GM19328 (cell line): ENCODE data around the gene LMOD3.
A peak's percentile ranks its signal among the peaks of the same experiment; 100 is the strongest.

ENCODE experiments used
- ATAC-seq: cut with Tn5 transposase; IDR thresholded peaks from one replicate; pipeline ENCODE4 v1.9.1; 2021; ENCODE audit warnings: mild to moderate bottlenecking, moderate library complexity; ENCODE audit not compliant: unreplicated experiment

The LMOD3 gene

GRCh38 chr3:69065318-69065964 lies 57.0 kb downstream of the LMOD3 start:
- no peak for ATAC-seq

- no peak for ATAC-seq
These were observed 58.8 kb downstream of the LMOD3 start for GRCh38 chr3:69063636-69064035.

- no peak for ATAC-seq
These were observed 62.7 kb downstream of the LMOD3 start for GRCh38 chr3:69059688-69060087.

- ATAC-seq, result no peak
These were observed 63.5 kb downstream of the LMOD3 start for GRCh38 chr3:69058947-69059224.

GRCh38 chr3:69058180-69058946 lies 64.0 kb downstream of the LMOD3 start:
- ATAC-seq, result peak; percentile 99
